AG09309 (cell line): ENCODE measurements around the gene LSP1.

Experiments used
- DNase-seq: peaks from one replicate; pipeline ENCODE4 v3.0.0-alpha.2; 2010; ENCODE audit warnings: low read depth
- H3K4me3 ChIP-seq: 2 replicates; pipeline ENCODE4 v1.5.1; 2011; ENCODE audit warnings: mild to moderate bottlenecking, low read depth, low read length, moderate library complexity; ENCODE audit not compliant: control insufficient read depth
- CTCF ChIP-seq: IDR thresholded peaks from 2 replicates; pipeline ENCODE4 v1.5.1; 2011; ENCODE audit warnings: mild to moderate bottlenecking, low read depth, low read length, inconsistent platforms; ENCODE audit not compliant: insufficient read depth, control insufficient read depth; ENCODE audit errors: missing control alignments

LSP1 gene

GRCh38 chr11:1894759-1895158, 41.9 kb downstream of the LSP1 start:
- no peak for TF ChIP-seq CTCF
- H3K4me3 ChIP-seq, result no peak overlapping the region
- no peak for DNase-seq

DNA sequence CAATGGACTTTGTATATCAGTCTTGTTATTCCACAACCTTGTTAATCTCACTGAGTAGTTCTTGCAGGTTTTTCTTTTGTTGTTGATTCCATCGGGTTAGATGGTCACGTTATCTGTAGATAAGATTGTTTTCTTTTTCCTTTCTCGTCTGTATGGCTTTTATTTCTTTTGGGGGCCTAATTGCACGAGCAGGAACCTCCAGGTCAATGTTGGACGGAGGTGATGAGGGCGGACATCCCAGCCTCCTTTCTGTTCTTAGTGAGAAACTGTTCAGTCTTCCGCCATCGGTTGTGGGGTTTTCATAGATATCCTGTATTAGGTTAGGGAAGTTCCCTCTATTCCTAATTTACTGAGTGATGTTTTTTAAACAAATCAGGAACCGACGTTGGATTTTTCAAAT, 43.6 kb downstream of the LSP1 start:
- H3K4me3 ChIP-seq, result no peak overlapping the region
- no peak for DNase-seq
- no peak for TF ChIP-seq CTCF

GRCh38 chr11:1896923-1897322, 44.0 kb downstream of the LSP1 start:
- no peak for TF ChIP-seq CTCF
- no peak overlapping the region for H3K4me3 ChIP-seq
- no peak for DNase-seq

DNA sequence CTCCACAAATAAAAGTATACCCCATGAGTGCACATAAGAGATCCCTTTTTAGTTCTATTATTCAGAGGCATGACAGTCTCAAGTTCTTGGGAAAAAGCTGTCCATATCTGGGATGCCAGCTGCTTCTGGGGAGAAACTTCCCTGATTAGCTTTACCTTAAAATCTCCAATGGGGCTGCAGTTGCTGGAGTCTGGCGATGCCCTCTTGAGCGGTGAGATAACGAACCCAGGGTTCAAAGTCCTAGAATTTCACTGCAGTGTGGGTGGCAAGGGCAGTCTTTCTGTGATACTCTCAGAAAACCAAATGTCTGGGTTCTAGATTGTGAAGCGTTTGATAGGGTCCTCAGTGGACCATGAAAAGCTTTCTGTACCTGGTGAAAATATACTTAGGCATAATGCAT, 46.2 kb downstream of the LSP1 start:
- TF ChIP-seq CTCF, result no peak
- no peak for DNase-seq
- H3K4me3 ChIP-seq, result no peak overlapping the region

- no peak for TF ChIP-seq CTCF
- DNase-seq, result no peak
- H3K4me3 ChIP-seq, result no peak overlapping the region
Observed at GRCh38 chr11:1899686-1900085, 46.8 kb downstream of the LSP1 start.

GRCh38 chr11:1906181-1906580, 53.3 kb downstream of the LSP1 start:
- TF ChIP-seq CTCF, result no peak
- no peak for DNase-seq
- no peak overlapping the region for H3K4me3 ChIP-seq
